Measurements from ENCODE around the gene RUNX1.
"Not testable (repeated sequence)": the region's sequence is repeated elsewhere in the genome, so short reads cannot be mapped to it uniquely, and the experiment has no call there.

RUNX1 gene

GRCh38 chr21:34814529-34814951, 234.6 kb downstream of the RUNX1 start:
- Mint-ChIP-seq H3K4me1 (peaks cover 58% of the 10 kb centered on the region), H3K27me3 (no peaks in the 10 kb centered on the region), H3K36me3 (ENCODE audit: low read depth) (peaks cover 51% of the 10 kb centered on the region), H3K9me3 (no peaks in the 10 kb centered on the region), H3K27ac (no peak overlapping the region), H3K4me3 (no peak overlapping the region)
- DNase-seq (no peak), ATAC-seq (no peak)

- Mint-ChIP-seq H3K27ac (peak overlapping the region; percentile 55), H3K9me3 (no peaks in the 10 kb centered on the region), H3K4me1 (peaks cover 69% of the 10 kb centered on the region), H3K27me3 (no peaks in the 10 kb centered on the region), H3K4me3 (no peak overlapping the region), H3K36me3 (ENCODE audit: low read depth) (peaks cover 54% of the 10 kb centered on the region)
- DNase-seq = no peak
- peak; percentile 57 for ATAC-seq
These were observed 235.7 kb downstream of the RUNX1 start for GRCh38 chr21:34813266-34813894.

DNA sequence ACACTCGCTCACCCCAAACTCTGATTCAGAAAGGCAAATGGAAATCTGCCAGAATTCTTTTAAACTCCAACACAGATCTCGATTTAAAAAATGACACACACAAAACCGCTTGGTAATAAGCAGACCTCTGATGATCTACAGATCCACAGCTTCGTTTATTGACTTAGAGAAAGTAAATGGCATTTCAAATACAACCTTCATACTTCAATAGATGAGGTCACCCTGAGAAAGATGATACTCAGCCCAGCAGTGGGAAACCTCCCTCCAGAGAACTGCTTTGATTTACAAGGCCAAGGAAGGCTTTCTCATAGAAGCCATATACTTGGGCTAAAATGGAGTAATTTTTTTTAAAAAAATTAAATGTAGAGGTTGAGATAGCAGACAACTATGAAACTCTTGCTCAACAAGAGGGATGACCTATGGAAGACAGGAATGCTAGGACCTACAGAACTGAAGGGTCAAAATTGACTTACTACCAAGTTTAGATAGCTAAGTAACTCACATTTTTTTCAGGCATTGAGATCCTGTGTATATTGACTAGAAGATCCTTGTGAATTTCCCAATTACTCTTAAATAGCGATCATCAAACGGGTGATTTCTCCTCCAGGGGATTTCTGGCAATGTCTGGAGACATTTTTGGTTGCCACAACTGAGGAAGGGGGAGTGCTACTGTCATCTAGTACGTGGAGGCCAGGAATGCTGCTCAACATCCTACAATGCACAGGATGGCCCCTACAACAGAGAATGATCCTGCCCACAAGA, 236.4 kb downstream of the RUNX1 start:
- peak overlapping the region; percentile 55 for H3K27ac Mint-ChIP-seq
- DNase-seq = no peak
- H3K27me3 Mint-ChIP-seq = no peaks in the 10 kb centered on the region

GRCh38 chr21:34811368-34811767, 237.7 kb downstream of the RUNX1 start:
- H3K9me3 Mint-ChIP-seq = no peaks in the 10 kb centered on the region

More for the DNA sequence above, 236.4 kb downstream of the RUNX1 start:
- Mint-ChIP-seq H3K36me3 (ENCODE audit: low read depth) (peaks cover 53% of the 10 kb centered on the region), H3K4me1 (peaks cover 76% of the 10 kb centered on the region), H3K4me3 (no peak overlapping the region), H3K9me3 (no peaks in the 10 kb centered on the region)
- ATAC-seq = no peak

DNA sequence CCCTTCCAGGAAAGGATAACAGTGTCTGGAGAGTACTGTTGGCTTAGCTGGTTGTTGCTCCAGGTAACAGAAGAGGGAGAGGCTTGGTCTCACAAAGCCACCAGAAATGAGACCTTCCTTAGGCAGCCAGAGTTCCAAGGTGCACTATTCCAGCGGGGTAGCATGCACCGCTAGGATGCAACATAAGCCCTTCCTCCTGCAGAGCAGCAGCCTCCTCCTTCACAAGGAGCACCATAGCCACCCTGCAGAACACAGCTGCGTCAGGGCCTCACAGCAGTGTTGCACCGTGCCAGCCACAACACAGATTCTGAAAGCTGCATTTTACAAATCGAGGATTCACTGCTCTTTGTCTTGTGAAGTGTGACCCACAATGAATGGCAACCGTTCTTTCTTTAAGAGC, 238.3 kb downstream of the RUNX1 start:
- H3K9me3 Mint-ChIP-seq = no peaks in the 10 kb centered on the region
- no peak overlapping the region for H3K4me3 Mint-ChIP-seq
- H3K36me3 Mint-ChIP-seq (ENCODE audit: low read depth) = peaks cover 56% of the 10 kb centered on the region
- no peak overlapping the region for H3K27ac Mint-ChIP-seq
- H3K27me3 Mint-ChIP-seq = no peaks in the 10 kb centered on the region
- H3K4me1 Mint-ChIP-seq = peaks cover 92% of the 10 kb centered on the region
- no peak for ATAC-seq
- DNase-seq = no peak

More at GRCh38 chr21:34811368-34811767, 237.7 kb downstream of the RUNX1 start:
- no peak overlapping the region for H3K4me3 Mint-ChIP-seq
- no peaks in the 10 kb centered on the region for H3K27me3 Mint-ChIP-seq
- H3K4me1 Mint-ChIP-seq = peaks cover 89% of the 10 kb centered on the region
- peak overlapping the region; percentile 7 for H3K27ac Mint-ChIP-seq
- DNase-seq (no peak), ATAC-seq (no peak)
- peaks cover 59% of the 10 kb centered on the region for H3K36me3 Mint-ChIP-seq (ENCODE audit: low read depth)

DNA sequence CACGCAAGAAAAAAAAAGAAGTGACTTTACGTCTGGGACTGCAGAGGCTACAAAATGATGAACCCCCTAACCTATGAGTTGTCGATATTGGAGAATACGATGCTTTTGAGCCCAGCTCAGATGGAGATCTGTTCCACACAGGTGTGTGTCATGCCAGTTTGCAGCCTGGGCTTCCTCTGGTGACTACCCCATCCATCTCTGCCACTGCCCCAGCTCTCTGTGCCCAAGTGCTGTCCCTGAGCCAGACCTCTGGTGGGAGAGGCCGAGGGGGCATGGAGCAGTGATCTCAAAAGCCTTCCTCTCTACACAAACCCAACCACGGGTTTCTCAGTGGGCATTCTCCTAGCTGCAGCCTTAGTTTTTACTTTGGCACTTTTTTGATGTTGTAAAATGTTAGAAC, 239.3 kb downstream of the RUNX1 start:
- peaks cover 56% of the 10 kb centered on the region for H3K36me3 Mint-ChIP-seq (ENCODE audit: low read depth)
- H3K27me3 Mint-ChIP-seq = no peaks in the 10 kb centered on the region
- ATAC-seq (no peak), DNase-seq (no peak)
- peaks cover 93% of the 10 kb centered on the region for H3K4me1 Mint-ChIP-seq
- no peak overlapping the region for H3K4me3 Mint-ChIP-seq
- H3K27ac Mint-ChIP-seq = no peak overlapping the region
- peaks cover 4% of the 10 kb centered on the region for H3K9me3 Mint-ChIP-seq

DNA sequence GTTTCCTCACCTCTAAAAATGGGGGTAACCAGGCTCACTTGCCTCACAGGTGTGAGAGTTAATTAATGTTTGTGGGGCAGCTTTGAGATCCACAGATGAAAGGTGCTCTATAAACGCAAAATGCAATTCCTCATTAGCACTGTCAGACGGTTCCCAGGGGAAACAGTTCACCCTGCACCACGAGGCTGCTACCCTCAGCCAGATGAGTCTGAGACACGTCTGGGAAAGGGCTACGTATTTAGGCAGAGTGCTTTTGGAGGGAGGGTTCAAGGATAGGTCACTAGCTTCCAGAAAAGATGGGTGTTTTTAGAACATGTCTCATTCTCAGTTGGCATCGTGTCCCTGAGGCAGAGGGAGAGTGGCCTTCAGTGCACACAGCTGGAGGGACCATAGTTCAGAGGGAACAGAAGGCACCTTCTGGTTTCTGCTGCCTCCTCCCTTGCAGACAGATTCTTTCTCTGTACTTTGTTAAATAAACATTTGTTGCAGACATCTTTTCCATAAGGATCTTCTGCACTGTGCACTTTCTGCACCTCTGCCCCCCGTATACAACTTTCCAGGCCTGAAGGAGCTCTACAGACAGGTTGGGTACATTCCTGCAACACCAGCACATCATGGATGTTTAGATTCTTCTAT, 240.4 kb downstream of the RUNX1 start:
- ATAC-seq = no peak
- no peaks in the 10 kb centered on the region for H3K27me3 Mint-ChIP-seq
- H3K9me3 Mint-ChIP-seq = peaks cover 8% of the 10 kb centered on the region
- DNase-seq = no peak
- peaks cover 57% of the 10 kb centered on the region for H3K36me3 Mint-ChIP-seq (ENCODE audit: low read depth)
- peaks cover 96% of the 10 kb centered on the region for H3K4me1 Mint-ChIP-seq
- H3K27ac Mint-ChIP-seq = peak overlapping the region; percentile 96
- H3K4me3 Mint-ChIP-seq = peak overlapping the region; percentile 61

- Mint-ChIP-seq H3K9me3 (peaks cover 8% of the 10 kb centered on the region), H3K4me1 (peaks cover 94% of the 10 kb centered on the region), H3K36me3 (ENCODE audit: low read depth) (peaks cover 55% of the 10 kb centered on the region), H3K27me3 (no peaks in the 10 kb centered on the region), H3K27ac (peak overlapping the region; percentile 96), H3K4me3 (peak overlapping the region; percentile 61)
- ATAC-seq (peak; percentile 45), DNase-seq (peak; percentile 77)
These were observed 241.1 kb downstream of the RUNX1 start for GRCh38 chr21:34807881-34808568.

DNA sequence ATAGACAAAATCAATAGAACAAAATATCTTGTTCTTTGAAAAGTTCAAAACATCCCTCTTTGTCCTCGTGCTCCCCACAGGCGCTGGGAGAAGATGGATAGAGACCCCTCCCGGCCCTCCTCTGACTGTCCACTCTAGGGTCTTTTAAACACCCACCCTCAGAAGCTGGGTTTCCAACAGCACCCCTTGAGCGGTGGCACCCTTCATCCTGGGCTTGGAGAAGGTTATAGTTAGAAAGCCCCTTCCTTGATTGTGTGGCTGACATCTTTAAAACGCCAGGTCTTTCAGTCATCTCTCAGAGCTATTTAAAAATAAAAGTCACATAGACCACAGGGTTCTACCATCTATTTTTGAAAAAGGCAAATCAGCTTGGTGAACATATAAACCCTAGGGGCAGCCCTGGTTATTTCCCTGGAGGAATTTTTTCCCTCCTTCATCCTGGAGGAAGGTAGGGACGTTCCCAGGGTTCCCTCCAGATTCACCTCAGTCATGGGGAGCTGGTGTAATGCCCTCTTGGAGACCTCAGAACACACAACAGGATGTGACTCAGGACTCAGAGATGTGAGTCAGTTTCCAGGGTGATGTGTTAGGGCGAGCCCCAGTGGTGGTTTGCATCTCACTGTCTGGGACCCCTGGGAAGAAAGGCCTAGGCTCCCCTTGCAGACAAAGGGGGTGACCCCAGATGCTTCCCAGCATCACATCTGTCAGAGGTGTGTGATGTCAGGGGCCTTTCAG, 241.8 kb downstream of the RUNX1 start:
- peaks cover 8% of the 10 kb centered on the region for H3K9me3 Mint-ChIP-seq
- H3K36me3 Mint-ChIP-seq (ENCODE audit: low read depth) = peaks cover 56% of the 10 kb centered on the region
- H3K27ac Mint-ChIP-seq = peak overlapping the region; percentile 96
- no peaks in the 10 kb centered on the region for H3K27me3 Mint-ChIP-seq
- ATAC-seq (peak; percentile 96), DNase-seq (peak; percentile 69)
- peaks cover 94% of the 10 kb centered on the region for H3K4me1 Mint-ChIP-seq
- H3K4me3 Mint-ChIP-seq = peak overlapping the region; percentile 61

DNA sequence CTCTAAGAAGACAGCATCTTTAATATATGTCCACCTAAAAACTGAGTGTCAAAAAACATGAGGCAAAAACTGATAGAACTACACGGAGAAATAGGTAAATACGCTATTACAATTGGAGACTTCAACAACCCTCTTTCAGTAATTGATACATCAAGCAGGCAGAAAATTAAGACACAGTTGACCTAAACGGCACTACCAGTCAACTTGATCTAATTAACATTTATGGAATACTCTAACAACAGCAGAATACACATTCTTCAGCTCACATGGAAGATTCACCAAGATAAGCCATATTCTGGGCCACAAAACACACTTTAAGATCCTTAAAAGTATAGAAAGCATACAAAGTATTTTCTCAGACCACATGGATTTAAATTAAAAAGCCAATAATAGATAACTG, 242.7 kb downstream of the RUNX1 start:
- Mint-ChIP-seq H3K27ac (no peak overlapping the region), H3K27me3 (no peaks in the 10 kb centered on the region), H3K4me3 (no peak overlapping the region), H3K9me3 (peaks cover 8% of the 10 kb centered on the region), H3K4me1 (peaks cover 92% of the 10 kb centered on the region), H3K36me3 (ENCODE audit: low read depth) (peaks cover 57% of the 10 kb centered on the region)
- no peak for DNase-seq
- ATAC-seq = no peak

- no peaks in the 10 kb centered on the region for H3K27me3 Mint-ChIP-seq
- DNase-seq (no peak), ATAC-seq (no peak)
- H3K4me1 Mint-ChIP-seq = peaks cover 79% of the 10 kb centered on the region
- peaks cover 52% of the 10 kb centered on the region for H3K36me3 Mint-ChIP-seq (ENCODE audit: low read depth)
- H3K27ac Mint-ChIP-seq = no peak overlapping the region
- peaks cover 8% of the 10 kb centered on the region for H3K9me3 Mint-ChIP-seq
- H3K4me3 Mint-ChIP-seq = no peak overlapping the region
These were observed 243.9 kb downstream of the RUNX1 start for GRCh38 chr21:34805157-34805556.

DNA sequence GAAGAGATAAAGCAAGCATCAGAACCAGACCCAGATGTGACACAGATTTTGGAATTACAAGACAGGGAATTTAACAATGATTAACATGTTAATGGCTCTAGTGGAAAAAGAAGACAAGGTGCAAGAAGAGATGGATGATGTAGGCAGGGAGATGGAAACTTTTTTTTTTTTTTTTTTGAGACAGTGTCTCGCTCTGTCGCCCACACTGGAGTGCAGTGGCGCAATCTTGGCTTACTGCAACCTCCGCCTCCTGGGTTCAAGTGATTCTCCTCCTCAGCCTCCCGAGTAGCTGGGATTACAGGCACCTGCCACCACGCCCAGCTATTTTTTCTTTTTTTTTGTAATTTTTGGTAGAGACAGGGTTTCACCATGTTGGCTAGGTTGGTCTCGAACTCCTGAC, 244.5 kb downstream of the RUNX1 start:
- peak overlapping the region; percentile 55 for H3K27ac Mint-ChIP-seq
- not testable (repeated sequence) for ATAC-seq, H3K4me3 Mint-ChIP-seq, DNase-seq, H3K27me3 Mint-ChIP-seq, H3K9me3 Mint-ChIP-seq
- H3K4me1 Mint-ChIP-seq = peaks cover 73% of the 10 kb centered on the region
- peaks cover 52% of the 10 kb centered on the region for H3K36me3 Mint-ChIP-seq (ENCODE audit: low read depth)

DNA sequence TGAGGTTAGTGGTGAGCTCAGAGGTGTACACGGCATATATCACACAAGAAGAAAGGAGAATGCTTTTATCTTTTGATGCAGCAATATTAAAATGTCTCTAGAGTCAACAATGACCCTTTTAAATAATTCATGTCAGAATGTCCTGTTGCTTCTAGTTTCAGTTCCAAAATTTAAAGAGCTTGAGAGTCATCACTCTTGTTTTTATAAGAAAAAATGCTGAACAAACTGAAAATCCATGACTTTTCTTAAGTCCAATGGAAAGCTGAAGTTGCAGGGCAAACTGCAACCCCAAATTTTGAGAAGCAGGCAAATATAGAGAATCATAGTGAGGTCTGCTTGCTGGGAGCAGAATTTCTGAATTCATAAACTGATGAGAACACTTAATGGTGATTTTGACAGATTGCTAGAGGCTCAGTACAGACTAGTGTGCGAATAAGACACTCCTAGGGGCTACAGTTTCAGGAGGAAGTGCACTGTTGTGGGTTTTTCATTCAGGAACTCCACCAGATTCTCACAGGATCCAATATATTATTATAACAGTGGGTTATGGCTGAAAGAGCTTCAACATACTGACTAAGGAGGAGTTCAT, 245.2 kb downstream of the RUNX1 start:
- H3K27me3 Mint-ChIP-seq = no peaks in the 10 kb centered on the region
- H3K27ac Mint-ChIP-seq = peak overlapping the region; percentile 55
- no peak for DNase-seq
- peaks cover 8% of the 10 kb centered on the region for H3K9me3 Mint-ChIP-seq
- no peak for ATAC-seq
- H3K36me3 Mint-ChIP-seq (ENCODE audit: low read depth) = peaks cover 50% of the 10 kb centered on the region
- peaks cover 66% of the 10 kb centered on the region for H3K4me1 Mint-ChIP-seq
- H3K4me3 Mint-ChIP-seq = no peak overlapping the region

All from activated naive CD8-positive, alpha-beta T cell treated with anti-CD3 and anti-CD28 coated beads, Interleukin-2, amount 50 U/mL, for 24 hours (primary cell).